ENCODE results near the gene IFNL3.

IFNL3 gene

DNA sequence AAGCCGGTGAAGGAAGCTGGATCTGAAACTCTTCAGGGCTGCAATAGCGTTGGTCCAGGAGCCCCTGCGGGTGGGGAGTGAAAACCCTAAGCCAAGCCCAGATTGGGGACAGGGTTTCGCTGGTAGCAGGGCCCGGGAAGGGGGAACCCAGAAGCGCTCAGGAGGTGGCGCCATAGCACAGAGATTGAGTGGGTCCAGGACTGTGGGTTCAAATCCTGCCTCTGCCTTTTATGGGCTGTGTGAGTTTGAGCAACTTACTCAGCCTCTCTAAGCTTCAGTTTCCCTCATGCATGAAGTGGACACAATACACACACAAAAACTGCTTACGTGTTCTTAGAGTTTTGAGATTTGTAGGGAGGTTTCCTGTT is 32.4 kb downstream of the IFNL3 start:
- DNase-seq, result peak; percentile 29

DNA sequence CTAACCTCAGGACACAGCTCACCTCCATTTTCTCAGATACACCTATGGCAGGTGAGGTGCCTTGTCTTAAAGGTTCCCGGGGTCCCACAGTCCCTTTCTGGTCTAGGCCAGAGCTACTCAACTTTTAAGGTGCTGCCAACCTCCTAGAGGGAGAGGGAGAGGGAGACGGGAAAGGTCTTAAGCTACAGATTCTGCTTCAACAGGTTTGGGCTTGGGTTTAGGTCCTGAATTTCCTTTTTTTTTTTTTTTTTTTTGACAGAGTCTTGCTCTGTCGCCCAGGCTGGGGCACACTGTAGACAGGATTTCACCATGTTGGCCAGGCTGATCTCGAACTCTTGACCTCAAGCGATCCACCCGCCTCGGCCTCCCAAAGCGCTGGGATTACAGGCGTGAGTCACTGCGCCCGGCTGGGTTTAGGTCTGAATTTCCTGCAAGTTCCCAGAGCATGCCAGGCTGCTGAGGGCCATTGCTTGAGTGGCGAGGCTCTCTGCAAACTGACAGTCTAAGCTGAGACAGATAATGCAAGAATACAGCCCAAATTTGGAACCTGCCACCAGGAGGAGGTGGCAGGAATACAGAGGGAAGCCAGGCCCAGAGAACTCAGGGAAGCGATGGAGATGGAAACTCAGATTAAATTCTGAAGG is 33.0 kb downstream of the IFNL3 start:
- DNase-seq, result no peak

DNA sequence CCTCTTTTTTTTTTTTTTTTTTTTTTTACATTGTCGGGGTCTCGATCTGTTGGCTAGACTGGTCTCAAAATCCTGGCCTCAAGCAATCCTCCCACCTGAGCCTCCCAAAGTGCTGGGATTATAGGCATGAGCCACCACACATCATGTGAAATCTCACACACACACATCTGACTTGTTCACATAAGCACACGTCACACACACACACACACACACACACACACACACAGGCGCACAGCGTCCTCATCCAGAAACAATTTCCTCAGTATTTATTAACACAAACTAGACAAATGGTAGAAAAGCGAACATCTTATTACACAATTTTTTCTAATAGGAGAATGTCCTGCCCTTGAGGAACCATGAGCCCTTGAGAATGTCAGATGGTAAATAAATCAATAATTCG is 35.6 kb downstream of the IFNL3 start:
- no peak for DNase-seq

DNA sequence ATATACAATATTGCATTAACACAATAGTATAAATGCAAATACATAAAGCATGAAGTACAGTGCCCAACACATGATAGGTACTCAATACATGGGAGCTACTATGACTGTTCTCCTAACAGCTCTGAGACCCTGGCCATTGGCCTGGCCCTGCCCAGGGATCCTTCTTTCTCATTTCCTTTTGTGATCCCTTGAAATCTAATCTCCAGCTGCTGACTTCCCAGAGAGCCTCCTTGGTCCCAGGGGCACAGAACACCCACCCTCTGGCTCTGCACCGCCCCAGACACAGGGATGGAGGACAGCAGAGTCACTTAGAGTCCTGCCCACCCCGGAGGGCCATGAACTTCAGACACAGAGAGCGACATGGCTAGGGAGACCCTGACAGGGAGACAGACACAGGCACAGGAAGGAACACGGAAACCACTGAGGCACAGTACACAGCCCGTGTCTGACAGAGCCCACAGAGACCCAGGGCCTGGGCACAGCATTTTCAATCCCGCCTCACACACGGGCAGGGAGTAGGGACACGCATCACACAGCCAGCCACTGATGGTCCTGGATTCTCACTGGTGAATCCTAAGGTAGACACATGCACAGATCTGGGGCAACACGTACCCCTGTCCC is 36.5 kb downstream of the IFNL3 start:
- no peak for DNase-seq

DNA sequence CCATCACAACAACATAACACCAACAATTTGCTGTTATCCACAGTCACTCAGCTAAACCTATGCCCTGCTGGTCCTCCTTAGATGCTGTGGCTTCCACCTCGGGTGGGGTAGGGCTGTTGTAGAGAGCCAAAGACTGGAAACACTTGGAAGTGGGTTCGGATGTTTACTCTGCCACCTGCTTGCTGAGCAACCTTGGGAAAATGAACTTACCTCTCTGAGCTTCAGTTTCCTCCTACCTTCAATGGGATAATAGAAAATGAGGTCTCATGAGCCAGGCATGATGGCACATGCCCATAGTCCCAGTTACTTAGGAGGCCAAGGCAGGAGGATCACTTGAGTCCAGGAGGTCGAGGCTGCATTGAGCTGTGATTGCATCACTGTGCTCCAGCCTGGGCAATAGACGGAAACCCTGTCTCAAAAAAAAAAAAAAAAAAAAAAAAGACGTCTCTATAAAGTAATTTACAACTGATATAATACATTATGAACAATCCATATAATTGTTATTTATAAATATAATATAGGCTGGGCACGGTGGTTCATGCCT is 37.4 kb downstream of the IFNL3 start:
- no peak for DNase-seq

DNA sequence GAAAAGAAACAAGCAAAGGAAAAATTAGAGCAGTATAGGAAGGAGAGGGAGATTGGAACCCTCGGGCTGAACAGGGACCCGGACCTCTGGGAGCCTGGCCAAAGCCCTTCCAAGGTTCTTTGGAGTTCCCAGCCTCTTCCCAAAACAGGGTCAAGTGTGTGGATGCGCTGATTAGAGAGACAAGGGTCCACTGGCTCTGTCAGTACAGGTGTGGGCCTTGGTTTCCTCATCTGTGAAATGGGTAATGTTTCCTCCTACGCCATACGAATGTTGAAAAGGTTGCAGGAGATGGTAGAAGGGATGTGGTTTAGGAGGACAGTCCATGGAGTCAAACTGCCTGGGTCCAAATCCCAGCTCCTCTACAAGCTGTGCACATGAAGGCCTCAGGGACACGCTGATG is 38.7 kb downstream of the IFNL3 start:
- DNase-seq, result no peak

DNA sequence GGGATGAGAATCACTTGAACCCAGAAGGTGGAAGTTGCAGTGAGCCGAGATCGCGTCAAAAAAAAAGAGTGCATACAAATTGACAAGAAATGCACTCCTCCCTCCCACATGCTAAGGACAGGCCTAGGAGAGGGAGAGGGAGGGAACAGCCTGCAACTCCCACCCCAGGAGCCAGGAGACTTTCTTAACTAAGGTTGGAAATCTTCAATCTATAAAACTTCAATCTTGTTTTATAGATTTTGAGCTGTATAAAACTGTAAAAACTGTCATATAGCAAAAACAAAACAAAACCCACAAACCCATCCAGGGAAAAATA is 39.4 kb downstream of the IFNL3 start:
- no peak for DNase-seq

DNA sequence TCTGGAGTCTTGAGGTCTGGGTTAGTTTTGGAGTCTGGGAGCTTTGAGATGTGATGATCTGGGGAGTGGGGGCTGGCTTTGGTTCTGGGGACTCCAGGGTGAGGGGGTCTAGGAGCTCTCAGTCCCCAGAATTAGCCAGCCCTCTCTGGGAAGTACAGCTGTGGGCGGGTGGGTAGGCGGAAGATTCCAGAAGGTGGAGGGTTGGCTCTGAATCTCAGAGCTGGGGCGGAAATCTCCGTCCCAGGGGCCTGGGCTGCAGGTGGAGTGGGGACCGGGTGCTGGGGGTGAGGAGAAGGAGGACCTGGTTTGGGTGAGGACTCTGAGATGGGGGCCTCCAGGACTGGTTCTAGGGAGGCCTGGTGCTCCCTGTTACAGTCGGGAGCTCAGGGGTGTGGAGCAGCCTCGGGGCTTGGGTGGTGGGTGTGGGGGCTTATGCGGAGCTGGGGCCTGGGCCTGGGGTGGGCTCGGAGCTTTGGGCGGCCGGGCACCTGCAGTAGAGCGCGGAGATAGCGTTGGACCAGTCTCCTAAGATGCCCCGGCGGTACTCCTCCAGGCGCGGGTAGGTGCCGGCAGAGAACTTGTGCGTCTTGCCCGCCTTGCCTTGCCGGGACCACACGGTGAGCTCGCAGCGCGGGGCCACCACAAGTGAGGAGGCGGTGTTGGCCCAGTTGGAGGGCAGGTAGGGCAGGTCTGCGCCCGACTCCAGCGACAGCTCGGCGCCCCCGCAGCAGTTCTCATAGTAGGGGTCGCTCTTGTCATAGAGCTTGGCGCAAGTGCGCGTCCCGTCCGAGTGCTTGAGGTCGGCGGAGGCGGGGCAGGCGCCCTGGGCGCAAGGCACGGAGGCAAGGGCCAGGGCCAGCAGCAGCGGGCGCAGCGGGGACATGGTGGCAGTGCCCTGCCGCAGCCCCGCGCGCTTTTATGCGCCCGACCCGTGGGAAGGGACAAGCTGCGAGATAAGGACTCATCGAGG is 41.1 kb downstream of the IFNL3 start, which contains the start of gene SYCN:
Gene SYCN (minus strand): TSS at position 892 of the 970 bp plus-strand sequence. CDS start 9 bp downstream, at position 883.
- no peak for DNase-seq

DNA sequence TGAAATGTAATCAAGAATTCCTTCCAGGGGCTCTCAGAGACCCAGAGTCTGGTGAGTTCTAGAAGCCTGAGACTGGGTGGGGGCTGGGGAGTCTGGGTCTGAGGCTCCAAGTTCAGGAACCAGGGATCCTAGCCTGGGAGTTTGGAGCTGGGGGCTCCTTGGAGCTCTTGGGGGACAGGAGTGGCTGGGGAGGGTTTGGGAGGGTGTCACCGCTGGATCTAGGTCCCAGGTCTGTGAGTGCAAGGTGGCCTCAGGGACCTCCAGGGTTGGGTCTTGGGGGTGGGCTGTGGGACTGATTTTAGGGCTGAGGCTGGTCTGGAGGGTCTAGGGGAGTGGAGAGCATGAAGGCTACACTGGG is 41.8 kb downstream of the IFNL3 start:
- no peak for DNase-seq

DNA sequence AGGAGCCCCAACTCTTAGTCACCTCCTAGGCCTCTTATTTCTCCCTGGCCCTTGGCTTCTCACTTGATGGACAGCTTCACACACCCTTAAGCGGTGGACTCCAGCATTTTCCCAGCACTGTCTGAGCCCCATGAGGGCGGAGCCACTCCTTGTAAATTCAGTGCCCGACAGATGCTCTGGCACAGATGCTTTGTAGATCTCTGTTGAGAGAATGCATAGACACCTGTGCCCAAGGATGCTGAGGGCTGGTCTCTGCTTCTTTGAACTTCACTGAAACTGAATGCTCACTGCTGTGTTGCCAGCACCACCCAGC is 44.0 kb downstream of the IFNL3 start:
- DNase-seq, result no peak

DNA sequence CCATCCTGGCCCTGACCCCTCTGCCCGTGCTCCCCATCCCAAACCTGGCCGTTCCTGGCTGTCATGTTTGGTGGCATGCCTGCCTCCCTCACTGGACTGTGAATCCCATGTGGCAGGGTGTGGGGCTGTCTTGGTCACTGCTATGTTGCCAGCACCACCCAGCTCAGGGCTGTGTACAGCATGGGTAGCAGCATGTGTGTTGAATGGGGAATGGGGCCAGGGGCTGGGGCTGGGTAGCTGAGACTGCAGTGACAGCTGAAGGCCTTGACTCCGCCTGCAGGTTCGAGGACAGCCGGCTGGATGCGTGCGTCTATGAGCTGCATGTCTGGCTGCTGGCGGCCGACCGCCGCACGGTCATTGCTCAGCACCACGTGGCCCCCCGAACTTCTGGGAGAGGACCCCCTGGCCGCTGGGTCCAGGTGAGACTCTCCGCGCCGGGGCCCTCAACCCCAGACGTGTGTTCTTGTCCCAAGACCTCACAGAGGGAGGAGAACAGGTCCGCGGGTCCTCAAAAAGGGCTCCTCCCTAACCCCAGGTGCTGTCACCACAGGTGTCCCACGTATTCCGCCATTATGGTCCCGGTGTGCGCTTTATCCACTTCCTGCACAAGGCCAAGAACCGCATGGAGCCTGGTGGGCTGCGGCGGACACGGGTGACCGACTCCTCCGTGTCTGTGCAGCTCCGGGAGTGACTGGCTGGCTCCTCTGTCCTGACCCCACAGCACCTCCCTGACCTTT is 44.6 kb downstream of the IFNL3 start:
- DNase-seq, result no peak

DNA sequence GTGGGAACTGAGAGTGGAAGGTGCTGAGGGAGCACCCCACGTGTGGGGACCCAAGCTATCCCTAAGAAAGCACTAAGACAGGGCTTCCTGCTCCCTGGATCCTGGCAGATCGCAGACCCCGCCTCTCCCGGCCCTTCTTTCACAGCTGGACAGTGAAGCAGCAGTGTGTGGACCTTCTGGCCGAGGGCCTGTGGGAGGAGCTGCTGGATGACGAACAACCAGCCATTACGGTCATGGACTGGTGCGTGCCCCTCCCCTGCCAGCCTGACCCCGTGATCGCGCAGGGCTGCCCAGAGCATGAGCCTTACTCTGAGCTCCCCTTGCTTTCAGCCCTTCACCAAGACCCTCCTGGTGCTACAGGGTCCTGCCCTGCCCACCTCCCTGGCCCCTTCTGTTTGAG is 45.8 kb downstream of the IFNL3 start:
- no peak for DNase-seq

DNA sequence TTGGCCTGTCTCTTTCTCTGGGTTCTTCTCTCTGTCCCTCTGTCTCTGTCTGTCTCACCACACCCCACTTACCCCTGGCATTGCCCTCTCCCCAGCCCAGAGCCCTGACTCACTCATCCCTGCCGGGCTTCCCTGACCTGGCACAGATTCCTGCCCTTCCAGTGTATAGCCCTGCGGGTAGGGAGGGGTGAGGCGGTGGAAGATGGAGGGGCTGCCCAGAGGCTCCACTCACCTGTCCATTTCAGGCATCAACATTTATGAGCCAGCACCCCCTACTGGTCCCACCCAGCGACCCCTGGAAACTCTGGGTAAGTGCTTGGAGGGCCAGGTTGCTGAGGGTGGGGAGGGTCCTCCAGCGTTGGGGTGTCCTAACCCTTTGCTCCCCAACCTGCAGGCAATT is 47.0 kb downstream of the IFNL3 start:
- DNase-seq, result no peak

DNA sequence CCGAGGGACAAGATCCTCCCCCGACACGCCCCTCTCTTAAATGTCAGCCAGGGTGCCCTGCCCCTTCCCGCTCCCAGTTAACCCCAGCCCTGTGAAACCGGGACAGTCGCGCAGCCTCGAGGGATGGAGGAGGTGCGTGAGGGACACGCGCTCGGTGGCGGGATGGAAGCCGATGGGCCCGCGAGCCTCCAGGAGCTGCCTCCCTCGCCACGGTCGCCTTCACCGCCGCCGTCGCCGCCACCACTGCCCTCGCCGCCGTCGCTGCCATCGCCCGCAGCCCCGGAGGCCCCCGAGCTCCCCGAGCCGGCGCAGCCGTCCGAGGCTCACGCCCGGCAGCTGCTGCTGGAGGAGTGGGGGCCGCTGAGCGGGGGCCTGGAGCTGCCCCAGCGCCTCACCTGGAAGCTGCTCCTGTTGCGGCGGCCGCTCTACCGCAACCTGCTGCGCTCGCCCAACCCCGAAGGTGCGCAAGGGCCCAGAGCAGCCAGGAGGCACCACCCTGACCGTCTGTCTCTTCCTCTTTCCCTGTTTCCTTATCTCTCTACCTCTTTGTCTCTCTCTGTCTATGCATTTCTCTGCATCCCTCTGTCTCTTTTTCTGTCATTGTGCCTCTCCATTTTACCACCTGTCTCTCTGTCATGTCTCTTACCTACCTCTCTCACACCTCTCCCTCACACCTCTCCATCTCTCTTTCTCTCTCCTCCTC is 47.8 kb downstream of the IFNL3 start, which contains the start of gene NCCRP1:
Gene NCCRP1 (plus strand): TSS at position 105 of the 703 bp plus-strand sequence. CDS start 19 bp downstream, at position 124.
- no peak for DNase-seq

DNA sequence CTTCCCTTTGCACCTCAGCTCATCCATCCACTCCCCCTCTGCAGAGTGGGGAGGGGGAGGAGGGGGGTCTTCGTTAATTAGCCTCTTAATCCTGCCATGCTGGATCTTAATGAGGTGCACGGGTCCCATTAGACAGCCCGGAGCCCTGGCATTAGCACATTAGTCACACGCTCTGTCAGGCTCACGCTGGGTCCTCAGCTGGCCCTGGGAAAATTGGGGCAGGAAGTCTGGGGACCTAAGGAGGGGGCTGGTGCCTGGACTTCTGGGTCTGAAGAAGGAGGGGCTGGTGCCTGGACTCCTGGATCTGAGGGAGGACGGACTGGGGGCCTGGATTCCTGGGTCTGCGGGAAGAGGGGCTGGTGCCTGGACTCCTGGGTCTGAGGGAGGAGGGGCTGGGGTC is 48.5 kb downstream of the IFNL3 start:
- no peak for DNase-seq

DNA sequence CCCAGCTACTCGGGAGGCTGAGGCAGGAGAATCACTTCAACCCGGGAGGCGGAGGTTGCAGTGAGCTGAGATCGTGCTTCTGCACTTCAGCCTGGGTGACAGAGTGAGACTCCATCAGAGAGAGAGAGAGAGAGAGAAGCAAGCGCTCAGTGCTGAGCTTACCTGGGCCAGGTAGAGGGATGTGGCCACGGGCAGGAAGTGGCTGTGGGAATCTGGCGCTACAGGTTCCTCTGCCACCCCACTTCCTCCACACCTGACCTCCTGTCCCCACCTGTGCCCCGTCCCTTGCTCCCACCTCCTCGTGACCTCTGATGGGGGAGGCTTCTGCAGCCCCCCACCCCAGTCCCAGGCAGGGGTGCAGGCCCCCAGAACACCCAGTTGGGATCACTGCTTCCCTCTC is 49.1 kb downstream of the IFNL3 start:
- DNase-seq, result no peak

DNA sequence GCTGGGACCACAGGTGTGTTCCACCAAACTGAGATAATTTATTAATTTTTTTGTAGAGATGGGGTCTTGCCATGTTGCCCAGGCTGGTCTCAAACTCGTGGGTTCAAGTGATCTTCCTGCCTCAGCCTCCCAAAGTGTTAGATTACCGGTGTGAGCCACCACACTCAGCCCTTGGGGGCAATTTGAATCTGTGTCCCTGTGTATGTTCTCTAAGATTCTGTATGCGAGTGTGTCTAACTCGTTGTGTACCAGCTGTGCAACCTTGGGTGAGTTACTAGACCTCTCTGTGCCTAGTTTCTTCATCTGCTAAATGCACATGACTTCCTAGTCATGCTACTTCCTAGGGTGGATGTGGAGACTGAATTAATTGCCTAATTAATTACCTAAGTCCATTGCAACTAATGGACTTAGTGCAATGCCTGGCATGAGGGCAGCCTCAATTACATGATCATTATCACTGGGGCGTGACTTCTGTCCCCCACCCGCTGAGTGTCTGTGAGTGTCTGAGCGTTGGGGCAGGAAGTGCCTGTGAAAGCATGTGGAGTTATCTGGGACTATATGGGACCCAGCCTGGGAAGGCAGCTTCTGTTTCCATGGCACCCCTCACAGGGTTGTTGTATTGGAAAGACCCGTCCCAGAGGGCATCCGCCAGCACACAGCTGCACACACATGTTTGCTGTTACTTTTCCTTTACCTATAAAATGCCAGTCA is 49.8 kb downstream of the IFNL3 start:
- DNase-seq, result no peak

DNA sequence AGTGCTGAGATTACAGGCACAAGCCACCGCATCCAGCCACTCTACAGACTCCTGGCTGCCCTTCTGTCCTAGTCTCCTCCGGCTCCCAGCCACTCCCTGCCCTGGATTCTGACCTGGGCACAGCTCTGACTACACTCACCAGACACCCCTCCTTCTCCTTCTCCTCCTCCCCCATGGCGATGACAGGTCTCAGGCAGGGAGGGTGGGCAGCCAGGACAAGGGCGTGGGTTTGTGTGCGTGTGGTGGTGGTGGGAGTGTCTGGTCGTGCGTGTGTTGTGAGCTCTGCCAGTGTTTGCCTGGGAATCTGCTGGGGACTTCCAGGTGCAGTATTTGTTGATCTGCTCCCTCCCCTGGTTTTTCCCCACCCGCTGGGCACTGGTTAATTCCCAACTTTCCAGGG is 51.0 kb downstream of the IFNL3 start:
- DNase-seq, result no peak
